H1 (cell line): Measurements from ENCODE around the gene C6orf62. TPM values are rescaled to one million over a fixed set of nuclear protein-coding genes. Genes with fewer than 3 reads are reported as not detected.

Experiments used
- ASH2L ChIP-seq: fragments of 200-600, 300-600 bp; sonication (generic); IDR thresholded peaks from one replicate; pipeline ENCODE4 v1.7.1; 2017; ENCODE audit warnings: low read length
- BACH1 ChIP-seq: IDR thresholded peaks from 2 replicates; pipeline ENCODE4 v1.6.1; 2012; ENCODE audit warnings: low read length, improper control_type of control experiment
- BCL11A ChIP-seq, 2 experiments: IDR thresholded peaks; one replicate each; pipeline ENCODE4 v1.6.1; 2011; ENCODE audit warnings: low read depth in 2 of 2, low read length in 2 of 2, mild to moderate bottlenecking in 2 of 2
- CBX8 ChIP-seq: fragments of 300-800, 300-1000 bp; sonication (generic); IDR thresholded peaks from 2 replicates; pipeline ENCODE4 v1.7.1; 2016; ENCODE audit warnings: low read depth, low read length, borderline replicate concordance
- CREB1 ChIP-seq: IDR thresholded peaks from 2 replicates; pipeline ENCODE4 v1.6.1; 2012; ENCODE audit warnings: inconsistent platforms
- E2F6 ChIP-seq: IDR thresholded peaks from 2 replicates; pipeline ENCODE4 v1.6.1; 2012; ENCODE audit warnings: inconsistent platforms
- EGR1 ChIP-seq: IDR thresholded peaks from 2 replicates; pipeline ENCODE4 v1.6.1; 2011; ENCODE audit warnings: low read depth, low read length, borderline replicate concordance
- EP300 ChIP-seq, 2 experiments: IDR thresholded peaks; 1 replicate in 1 of 2; 2 replicates in 1 of 2; pipeline ENCODE4 v1.6.1; 2011 to 2012; ENCODE audit warnings: low read depth in 2 of 2, low read length in 2 of 2, mild to moderate bottlenecking in 2 of 2, borderline replicate concordance in 1 of 2, inconsistent platforms in 1 of 2, moderate library complexity in 1 of 2
- HDAC2 ChIP-seq, 2 experiments: fragments of 300-600 bp in 1 of 2; sonication (generic) in 1 of 2; IDR thresholded peaks; 2 replicates each; pipeline ENCODE4 v1.6.1; 2011 to 2012; ENCODE audit warnings: low read depth in 2 of 2, low read length in 2 of 2, mild to moderate bottlenecking in 2 of 2, moderate library complexity in 2 of 2, borderline replicate concordance in 1 of 2, inconsistent platforms in 1 of 2
- KDM4A ChIP-seq: IDR thresholded peaks from one replicate; pipeline ENCODE4 v1.7.1; 2012; ENCODE audit warnings: low read depth, mild to moderate bottlenecking, moderate library complexity, low read length, inconsistent platforms; ENCODE audit not compliant: severe bottlenecking
- NANOG ChIP-seq: IDR thresholded peaks from 2 replicates; pipeline ENCODE4 v1.6.1; 2011; ENCODE audit warnings: low read length, low read depth, mild to moderate bottlenecking, inconsistent platforms; ENCODE audit not compliant: insufficient read depth, poor library complexity, severe bottlenecking
- NRF1 ChIP-seq: IDR thresholded peaks from 2 replicates; pipeline ENCODE4 v1.6.1; 2011; ENCODE audit warnings: mild to moderate bottlenecking, low read depth, low read length, improper control_type of control experiment
- POLR2AphosphoS5 ChIP-seq: IDR thresholded peaks from 2 replicates; pipeline ENCODE4 v1.6.1; 2011; ENCODE audit warnings: low read depth, low read length
- RAD21 ChIP-seq, 2 experiments: IDR thresholded peaks in 1 of 2; conservative IDR thresholded peaks in 1 of 2; 2 replicates each; pipeline ENCODE4 v1.6.1; 2011; ENCODE audit warnings: low read depth in 2 of 2, low read length in 2 of 2, improper control_type of control experiment in 1 of 2, inconsistent platforms in 1 of 2, mild to moderate bottlenecking in 1 of 2, moderate library complexity in 1 of 2
- RNF2 ChIP-seq: fragments of 200-900, 300-1000 bp; sonication (generic); IDR thresholded peaks from 2 replicates; pipeline ENCODE4 v1.7.1; 2016; ENCODE audit warnings: borderline replicate concordance, low read depth, mild to moderate bottlenecking, antibody characterized with exemption, low read length; ENCODE audit not compliant: poor library complexity, severe bottlenecking; ENCODE audit errors: missing control alignments
- SAP30 ChIP-seq: fragments of 300-600 bp; sonication (generic); IDR thresholded peaks from 2 replicates; pipeline ENCODE4 v1.7.1; 2012; ENCODE audit warnings: low read length, moderate library complexity, mild to moderate bottlenecking, inconsistent platforms; ENCODE audit not compliant: insufficient read depth, insufficient replicate concordance
- SIX5 ChIP-seq: IDR thresholded peaks from 2 replicates; pipeline ENCODE4 v1.6.1; 2011; ENCODE audit warnings: mild to moderate bottlenecking, low read depth, low read length
- SP1 ChIP-seq: IDR thresholded peaks from 2 replicates; pipeline ENCODE4 v1.6.1; 2011; ENCODE audit warnings: low read depth, low read length
- SP4 ChIP-seq: IDR thresholded peaks from 2 replicates; pipeline ENCODE4 v1.6.1; 2012; ENCODE audit warnings: low read length, inconsistent platforms
- TAF1 ChIP-seq: IDR thresholded peaks from 2 replicates; pipeline ENCODE4 v1.6.1; 2011; ENCODE audit warnings: mild to moderate bottlenecking, low read depth, low read length
- TBP ChIP-seq: IDR thresholded peaks from 2 replicates; pipeline ENCODE4 v1.6.1; 2011; ENCODE audit warnings: low read depth, low read length, improper control_type of control experiment
- YY1 ChIP-seq: IDR thresholded peaks from 2 replicates; pipeline ENCODE4 v1.6.1; 2011; ENCODE audit warnings: low read depth, mild to moderate bottlenecking, low read length
- polyA plus RNA-seq, 7 experiments: library from polyadenylated mRNA; depleted of rRNA in 3 of 7; stranded (reverse) in 5 of 7; unstranded in 2 of 7; fragments of >200 nt in 5 of 7; fragments of 200-250 nt in 2 of 7; gene quantifications; 1 replicate in 5 of 7; 2 replicates in 1 of 7; 4 replicates in 1 of 7; pipeline versions ENCODE4 v1.2.1 to v1.2.3, GENCODE V29; 2011 to 2013; ENCODE audit warnings: missing spikeins in 2 of 7, mixed read lengths in 2 of 7
- total RNA-seq: library from RNA; stranded (reverse); fragmentation: NEBNext Ultra II Directional; extraction: Animal tissue kit (Norgen Biotek cat#: 25700); gene quantifications from 2 replicates; pipeline ENCODE4 v1.2.1, GENCODE V29; 2021
- TF ChIP-seq, protein P1 (sequence below): IDR thresholded peaks from 2 replicates; pipeline ENCODE4 v1.6.1; 2012; ENCODE audit warnings: inconsistent platforms

Gene C6orf62
- total and polyA plus RNA-seq, 2 of the 8 experiments (the other 6 are each of a cell fraction or from before 2014, with no cell fraction given) = 25.6 to 101 TPM

GRCh38 chr6:24666641-24667377 lies 52.1 kb downstream of the C6orf62 start, which contains the start of the genes ACOT13 and TDP2 (continued):
- TF ChIP-seq E2F6 = peak; percentile 61
- 0 out of 2 replicates have a peak, but pooled peaks have one; percentile 12 for TF ChIP-seq SP1
- peak; percentile 80 for TF ChIP-seq CREB1
- TF ChIP-seq NRF1 = peak; percentile 90
- no peak for TF ChIP-seq SAP30
- TF ChIP-seq RAD21 (IDR thresholded peaks at IDR 0.05 in 1 of 2, conservative IDR thresholded peaks at IDR 0.05 in 1 of 2; ENCODE audit: low read depth in 2 of 2, low read length in 2 of 2) = peak; percentile 47 to 63
- TF ChIP-seq YY1 = peak; percentile 87
- no peak for TF ChIP-seq CBX8
- TF ChIP-seq TBP = peak; percentile 88
- peak; percentile 38; the same call in 1 of the 2 replicates for TF ChIP-seq SP4
- peak; percentile 95 for TF ChIP-seq ASH2L
- peak in 1 of 2 experiments; percentile 57; a peak in 1 of 3 replicates for TF ChIP-seq EP300 (IDR thresholded peaks at IDR 0.05; ENCODE audit: borderline replicate concordance in 1 of 2, low read depth in 2 of 2, low read length in 2 of 2)
- TF ChIP-seq BCL11A (IDR thresholded peaks at IDR 0.05; ENCODE audit: low read depth in 2 of 2, low read length in 2 of 2) = no peak
- TF ChIP-seq, protein P1, sequence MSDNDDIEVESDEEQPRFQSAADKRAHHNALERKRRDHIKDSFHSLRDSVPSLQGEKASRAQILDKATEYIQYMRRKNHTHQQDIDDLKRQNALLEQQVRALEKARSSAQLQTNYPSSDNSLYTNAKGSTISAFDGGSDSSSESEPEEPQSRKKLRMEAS = peak; percentile 21; the same call in 1 of the 2 replicates
- TF ChIP-seq HDAC2 (IDR thresholded peaks at IDR 0.05; ENCODE audit: borderline replicate concordance in 1 of 2, low read depth in 2 of 2, low read length in 2 of 2) = no peak
- TF ChIP-seq BACH1 = no peak
- TF ChIP-seq SIX5 = no peak
- peak; percentile 95 for TF ChIP-seq KDM4A
- peak; percentile 89 for TF ChIP-seq TAF1
- no peak for TF ChIP-seq NANOG
- TF ChIP-seq EGR1 = 0 out of 2 replicates have a peak, but pooled peaks have one; percentile 26
- TF ChIP-seq RNF2 = no peak
- peak; percentile 75; the same call in 1 of the 2 replicates for TF ChIP-seq POLR2AphosphoS5
